Karpas-422 (cell line): ENCODE measurements around the gene RIOK2. TPM values are rescaled to one million over a fixed set of nuclear protein-coding genes. Genes with fewer than 3 reads are reported as not detected.
"Not testable (repeated sequence)": the region's sequence is repeated elsewhere in the genome, so short reads cannot be mapped to it uniquely, and the experiment has no call there.

ENCODE experiments used
- DNase-seq: peaks from one replicate; pipeline ENCODE4 v3.0.0-alpha.2; 2015
- H2AFZ ChIP-seq: fragments of 200-600 bp; sonication (generic); 2 replicates; pipeline ENCODE4 v1.6.1; 2014; ENCODE audit warnings: antibody characterized with exemption, low read length, mixed read lengths
- H3K27ac ChIP-seq: fragments of 200-600 bp; sonication (generic); 2 replicates; pipeline ENCODE4 v1.5.1; 2014; ENCODE audit warnings: mild to moderate bottlenecking, low read length, moderate library complexity
- H3K27me3 ChIP-seq: fragments of 200-600 bp; sonication (generic); 2 replicates; pipeline ENCODE4 v1.6.1; 2014; ENCODE audit warnings: low read length, mixed read lengths
- H3K36me3 ChIP-seq: fragments of 200-600 bp; sonication (generic); 2 replicates; pipeline ENCODE4 v1.6.1; 2014; ENCODE audit warnings: low read length, mixed read lengths; ENCODE audit not compliant: insufficient read depth
- H3K4me1 ChIP-seq: fragments of 200-600 bp; sonication (generic); 2 replicates; pipeline ENCODE4 v1.6.1; 2014; ENCODE audit warnings: mild to moderate bottlenecking, low read length, mixed read lengths
- H3K4me2 ChIP-seq: fragments of 200-600 bp; sonication (generic); 2 replicates; pipeline ENCODE4 v1.6.1; 2014; ENCODE audit warnings: low read length, low read depth, mild to moderate bottlenecking; ENCODE audit not compliant: poor library complexity, severe bottlenecking
- H3K4me3 ChIP-seq: fragments of 200-600 bp; sonication (generic); 2 replicates; pipeline ENCODE4 v1.5.1; 2014; ENCODE audit warnings: mild to moderate bottlenecking, antibody characterized with exemption, low read length, mixed read lengths
- H3K79me2 ChIP-seq: fragments of 200-600 bp; sonication (generic); 2 replicates; pipeline ENCODE4 v1.6.1; 2014; ENCODE audit warnings: mild to moderate bottlenecking, low read length, mixed read lengths
- H3K9ac ChIP-seq: fragments of 200-600 bp; sonication (generic); 2 replicates; pipeline ENCODE4 v1.6.0; 2014; ENCODE audit warnings: low read length
- H3K9me2 ChIP-seq: fragments of 200-600 bp; sonication (generic), shearing (Covaris generic); replicated peaks from 2 replicates; pipeline ENCODE4 v1.6.0; 2014; ENCODE audit warnings: mild to moderate bottlenecking, low read length, moderate library complexity; ENCODE audit not compliant: insufficient read depth
- H3K9me3 ChIP-seq: fragments of 300-700, 200-600 bp; sonication (generic); 2 replicates; pipeline ENCODE4 v1.6.1; 2014; ENCODE audit warnings: low read length, mixed read lengths
- H4K20me1 ChIP-seq: fragments of 200-600 bp; sonication (generic); 2 replicates; pipeline ENCODE4 v1.6.1; 2014; ENCODE audit warnings: mild to moderate bottlenecking, antibody characterized with exemption, low read length, low read depth; ENCODE audit not compliant: insufficient read depth
- total RNA-seq: library from RNA; depleted of rRNA; stranded (reverse); fragments of >200 nt; shearing (Covaris generic); gene quantifications from 2 replicates; pipeline ENCODE4 v1.2.3, GENCODE V29; 2014; ENCODE audit warnings: low replicate concordance

Gene RIOK2
- total RNA-seq, 1 experiment from 2014 or later, result 28.9 TPM

- H3K27me3 ChIP-seq, result no peaks in the 10 kb centered on the region
- H3K9me2 ChIP-seq, result no peaks in the 10 kb centered on the region
- H2AFZ ChIP-seq, result no peak overlapping the region
- no peak for DNase-seq
- no peaks in the 10 kb centered on the region for H3K79me2 ChIP-seq
- no peak overlapping the region for H3K4me2 ChIP-seq
- no peaks in the 10 kb centered on the region for H3K9me3 ChIP-seq
- H4K20me1 ChIP-seq, result no peaks in the 10 kb centered on the region
- no peaks in the 10 kb centered on the region for H3K4me1 ChIP-seq
- no peak overlapping the region for H3K27ac ChIP-seq
- H3K36me3 ChIP-seq, result no peaks in the 10 kb centered on the region
- no peak overlapping the region for H3K9ac ChIP-seq
- no peak overlapping the region for H3K4me3 ChIP-seq
Measured at GRCh38 chr5:97208714-97209113, 25.7 kb upstream of the RIOK2 start.

- H3K27me3 ChIP-seq, result no peaks in the 10 kb centered on the region
- H3K4me2 ChIP-seq, result no peak overlapping the region
Measured at GRCh38 chr5:97208184-97208713, 25.2 kb upstream of the RIOK2 start.

GRCh38 chr5:97194366-97194765, 11.3 kb upstream of the RIOK2 start:
- Histone ChIP-seq H3K9me3 (no peaks in the 10 kb centered on the region), H3K27me3 (no peaks in the 10 kb centered on the region), H3K79me2 (no peaks in the 10 kb centered on the region), H3K9me2 (no peaks in the 10 kb centered on the region), H2AFZ (no peak overlapping the region), H3K4me1 (no peaks in the 10 kb centered on the region), H3K27ac (no peak overlapping the region), H3K4me3 (no peak overlapping the region), H3K4me2 (no peak overlapping the region), H4K20me1 (no peaks in the 10 kb centered on the region), H3K9ac (no peak overlapping the region), H3K36me3 (no peaks in the 10 kb centered on the region)
- DNase-seq, result no peak

More at GRCh38 chr5:97208184-97208713, 25.2 kb upstream of the RIOK2 start:
- H4K20me1 ChIP-seq, result no peaks in the 10 kb centered on the region
- H3K9me2 ChIP-seq, result no peaks in the 10 kb centered on the region
- no peak for DNase-seq
- no peak overlapping the region for H2AFZ ChIP-seq
- no peaks in the 10 kb centered on the region for H3K36me3 ChIP-seq
- no peak overlapping the region for H3K9ac ChIP-seq
- H3K4me1 ChIP-seq, result no peaks in the 10 kb centered on the region
- no peaks in the 10 kb centered on the region for H3K9me3 ChIP-seq
- no peak overlapping the region for H3K27ac ChIP-seq
- no peak overlapping the region for H3K4me3 ChIP-seq
- H3K79me2 ChIP-seq, result no peaks in the 10 kb centered on the region

DNA sequence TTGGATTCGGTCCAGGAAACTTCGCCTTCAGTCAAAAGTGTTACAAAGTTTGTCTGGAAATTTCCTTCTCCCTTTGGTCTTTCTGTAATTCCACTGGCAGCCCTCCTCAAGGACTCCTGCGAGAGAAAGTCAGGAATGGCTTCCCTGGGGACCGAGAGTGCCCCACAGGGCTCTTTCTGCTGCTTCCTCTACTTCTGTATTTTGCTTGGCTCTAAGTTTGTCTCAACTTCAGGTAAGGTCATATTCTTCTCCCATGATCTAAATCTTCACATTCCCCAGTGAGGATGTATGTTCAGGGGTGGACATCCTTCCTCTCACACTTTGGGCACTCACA, 10.3 kb upstream of the RIOK2 start:
- H3K36me3 ChIP-seq, result no peaks in the 10 kb centered on the region
- H3K79me2 ChIP-seq, result no peaks in the 10 kb centered on the region
- H3K4me1 ChIP-seq, result no peaks in the 10 kb centered on the region
- no peak overlapping the region for H3K27ac ChIP-seq
- no peak overlapping the region for H3K4me2 ChIP-seq
- no peaks in the 10 kb centered on the region for H3K9me2 ChIP-seq
- no peaks in the 10 kb centered on the region for H3K9me3 ChIP-seq
- no peaks in the 10 kb centered on the region for H3K27me3 ChIP-seq
- H2AFZ ChIP-seq, result no peak overlapping the region
- no peak overlapping the region for H3K9ac ChIP-seq
- no peak overlapping the region for H3K4me3 ChIP-seq
- DNase-seq, result no peak
- H4K20me1 ChIP-seq, result no peaks in the 10 kb centered on the region

- H3K27ac ChIP-seq, result no peak overlapping the region
- no peak overlapping the region for H3K4me2 ChIP-seq
- no peaks in the 10 kb centered on the region for H3K4me1 ChIP-seq
- no peaks in the 10 kb centered on the region for H3K9me2 ChIP-seq
- H3K27me3 ChIP-seq, result no peaks in the 10 kb centered on the region
- no peak overlapping the region for H3K9ac ChIP-seq
- H3K36me3 ChIP-seq, result no peaks in the 10 kb centered on the region
- no peaks in the 10 kb centered on the region for H3K79me2 ChIP-seq
- H2AFZ ChIP-seq, result no peak overlapping the region
- no peaks in the 10 kb centered on the region for H4K20me1 ChIP-seq
- no peaks in the 10 kb centered on the region for H3K9me3 ChIP-seq
- H3K4me3 ChIP-seq, result no peak overlapping the region
- no peak for DNase-seq
Measured at GRCh38 chr5:97192580-97193354, 9.7 kb upstream of the RIOK2 start.

DNA sequence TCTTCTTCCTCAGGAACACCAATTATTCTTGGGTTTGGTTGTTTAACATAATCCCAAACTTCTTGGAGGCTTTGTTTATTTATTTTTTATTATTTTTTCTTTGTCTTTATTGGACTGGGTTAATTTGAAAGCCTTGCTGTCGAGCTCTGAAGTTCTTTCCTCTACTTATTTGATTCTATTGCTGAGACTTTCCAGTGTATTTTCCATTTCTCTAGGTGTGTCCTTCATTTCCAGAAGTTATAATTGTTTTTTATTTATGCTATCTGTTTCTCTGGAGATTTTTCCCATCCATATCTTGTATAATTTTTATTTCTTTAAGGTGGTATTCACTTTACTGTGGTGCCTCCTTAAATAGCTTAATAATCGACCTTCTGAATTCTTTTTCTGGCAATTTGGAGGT, 8.8 kb upstream of the RIOK2 start:
- no peak for DNase-seq
- Histone ChIP-seq H4K20me1 (no peaks in the 10 kb centered on the region), H3K9ac (no peak overlapping the region), H2AFZ (no peak overlapping the region), H3K4me2 (no peak overlapping the region), H3K4me3 (no peak overlapping the region), H3K79me2 (no peaks in the 10 kb centered on the region), H3K27ac (no peak overlapping the region), H3K27me3 (no peaks in the 10 kb centered on the region), H3K4me1 (no peaks in the 10 kb centered on the region), H3K9me3 (no peaks in the 10 kb centered on the region), H3K36me3 (no peaks in the 10 kb centered on the region), H3K9me2 (no peaks in the 10 kb centered on the region)

GRCh38 chr5:97189523-97189922, 6.5 kb upstream of the RIOK2 start:
- not testable (repeated sequence) for H3K27me3 ChIP-seq, H3K9ac ChIP-seq, H3K27ac ChIP-seq, H3K4me3 ChIP-seq, DNase-seq, H4K20me1 ChIP-seq, H3K9me2 ChIP-seq, H2AFZ ChIP-seq, H3K36me3 ChIP-seq, H3K9me3 ChIP-seq, H3K4me1 ChIP-seq, H3K4me2 ChIP-seq, H3K79me2 ChIP-seq

DNA sequence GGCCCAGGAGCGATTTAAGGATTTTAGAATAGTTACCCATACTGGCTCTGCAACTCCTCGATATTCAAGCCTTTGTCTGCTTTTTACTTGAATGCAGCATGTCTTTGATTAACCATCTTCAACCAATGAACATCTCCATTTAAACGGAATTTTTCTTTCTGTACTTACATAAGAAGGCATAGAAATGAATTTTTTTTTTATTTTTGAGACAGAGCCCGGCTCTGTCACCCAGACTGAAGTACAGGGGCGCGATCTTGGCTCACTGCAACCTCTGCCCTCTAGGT, 825 bp upstream of the RIOK2 start:
- Histone ChIP-seq H3K79me2 (peaks cover 36% of the 10 kb centered on the region), H3K4me2 (peak overlapping the region; percentile 98), H4K20me1 (no peaks in the 10 kb centered on the region), H2AFZ (peak overlapping the region; percentile 95), H3K27me3 (no peaks in the 10 kb centered on the region), H3K27ac (no peak overlapping the region), H3K4me3 (peak overlapping the region; percentile 82; the same call in 1 of the 2 replicates), H3K4me1 (peaks cover 20% of the 10 kb centered on the region), H3K36me3 (peaks cover 10% of the 10 kb centered on the region; the same call in 1 of the 2 replicates), H3K9me2 (no peaks in the 10 kb centered on the region), H3K9me3 (no peaks in the 10 kb centered on the region), H3K9ac (peak overlapping the region; percentile 86; the same call in 1 of the 2 replicates)
- DNase-seq, result no peak
